GM12891 (cell line): ENCODE data around the gene DEUP1.

ENCODE experiments used
- PAX5 ChIP-seq: IDR thresholded peaks from 2 replicates; pipeline ENCODE4 v1.6.1; 2011; ENCODE audit warnings: low read length, moderate library complexity, mild to moderate bottlenecking; ENCODE audit not compliant: insufficient read depth, severe bottlenecking
- POLR2A ChIP-seq: IDR thresholded peaks from 2 replicates; pipeline ENCODE4 v1.6.1; 2011; ENCODE audit warnings: low read depth, low read length, control low read depth
- POU2F2 ChIP-seq: IDR thresholded peaks from 2 replicates; pipeline ENCODE4 v1.6.1; 2011; ENCODE audit warnings: low read depth, mild to moderate bottlenecking, control low read depth, low read length, moderate library complexity
- TAF1 ChIP-seq: IDR thresholded peaks from 2 replicates; pipeline ENCODE4 v1.6.1; 2011; ENCODE audit warnings: low read depth, low read length, control low read depth

DNA sequence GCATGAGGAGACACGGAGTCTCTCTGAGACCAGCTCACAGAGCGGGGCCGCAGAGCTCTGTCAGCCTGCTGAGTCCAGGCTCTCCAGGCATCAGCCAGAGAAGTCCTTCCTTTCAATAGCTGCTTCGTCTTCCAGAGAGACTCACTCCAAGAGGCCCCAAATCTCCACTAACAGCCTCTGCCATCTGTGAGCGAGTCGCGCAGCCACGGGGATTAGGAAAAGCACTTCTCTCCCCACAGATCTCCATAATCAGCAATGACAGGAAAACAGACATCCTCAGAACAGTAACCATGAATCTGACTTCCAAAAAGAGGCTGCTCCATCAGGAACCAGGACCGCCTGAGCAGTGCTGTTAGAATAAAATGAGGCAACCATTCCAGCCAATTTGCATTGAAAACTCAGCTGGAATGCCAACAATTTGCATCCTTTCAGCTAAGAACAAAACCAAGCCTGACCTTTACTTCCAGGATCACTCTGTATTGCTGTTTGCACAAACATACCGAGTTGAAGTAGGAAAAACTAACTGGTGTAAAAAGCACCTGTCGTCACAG is 147.2 kb downstream of the DEUP1 start:
- TF ChIP-seq PAX5 (no peak), POLR2A (no peak), POU2F2 (no peak), TAF1 (no peak)
